Measurements from ENCODE around the gene WFDC5.
A peak's percentile ranks its signal among the peaks of the same experiment; 100 is the strongest.
"Not testable (repeated sequence)": the region's sequence is repeated elsewhere in the genome, so short reads cannot be mapped to it uniquely, and the experiment has no call there.

The WFDC5 gene, protein sequence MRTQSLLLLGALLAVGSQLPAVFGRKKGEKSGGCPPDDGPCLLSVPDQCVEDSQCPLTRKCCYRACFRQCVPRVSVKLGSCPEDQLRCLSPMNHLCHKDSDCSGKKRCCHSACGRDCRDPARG

DNA sequence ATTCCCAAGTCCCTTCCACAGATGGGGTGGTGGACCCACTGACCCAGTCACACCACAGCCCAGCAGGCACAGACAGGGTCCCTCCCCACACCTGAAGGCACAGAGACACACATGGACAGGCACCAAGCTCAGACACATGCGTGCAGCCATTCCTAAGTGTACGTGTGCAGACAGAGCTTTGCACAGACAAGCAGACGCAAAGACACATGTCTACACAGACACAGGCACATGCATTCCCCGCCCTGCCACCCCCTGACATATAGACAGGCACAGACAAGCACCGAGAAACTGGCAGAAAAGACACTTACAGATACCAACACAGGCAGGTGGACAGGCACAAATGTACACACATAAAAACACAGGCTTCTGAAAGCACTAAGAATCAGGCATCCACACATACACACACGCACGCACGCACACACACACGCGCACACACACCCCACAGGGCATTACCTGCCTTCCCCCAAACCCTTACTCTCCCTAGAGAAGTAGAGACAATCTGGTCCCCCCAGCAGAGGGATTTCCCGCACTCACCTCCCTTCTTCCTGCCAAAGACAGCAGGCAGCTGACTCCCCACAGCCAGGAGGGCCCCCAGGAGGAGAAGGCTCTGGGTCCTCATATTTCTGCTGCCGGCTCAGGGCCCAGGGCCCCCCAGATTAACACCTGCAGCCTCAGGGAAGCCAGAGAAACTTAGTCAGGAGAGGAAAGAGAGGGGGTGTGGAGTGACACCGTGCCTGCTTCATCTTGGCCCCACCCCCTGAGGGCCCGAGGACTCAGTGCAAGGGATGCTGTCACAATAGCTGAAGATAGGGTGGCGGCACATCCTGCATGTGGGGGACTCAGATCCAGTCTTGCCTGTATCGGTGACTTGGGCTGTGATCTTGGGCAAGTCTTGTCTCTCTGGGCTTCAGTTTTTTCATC is at the start of gene WFDC5:
WFDC5 (minus strand) TSS at position 710 of the 921 bp plus-strand sequence; CDS start at position 619, 91 bp downstream.
- no peak for DNase-seq

DNA sequence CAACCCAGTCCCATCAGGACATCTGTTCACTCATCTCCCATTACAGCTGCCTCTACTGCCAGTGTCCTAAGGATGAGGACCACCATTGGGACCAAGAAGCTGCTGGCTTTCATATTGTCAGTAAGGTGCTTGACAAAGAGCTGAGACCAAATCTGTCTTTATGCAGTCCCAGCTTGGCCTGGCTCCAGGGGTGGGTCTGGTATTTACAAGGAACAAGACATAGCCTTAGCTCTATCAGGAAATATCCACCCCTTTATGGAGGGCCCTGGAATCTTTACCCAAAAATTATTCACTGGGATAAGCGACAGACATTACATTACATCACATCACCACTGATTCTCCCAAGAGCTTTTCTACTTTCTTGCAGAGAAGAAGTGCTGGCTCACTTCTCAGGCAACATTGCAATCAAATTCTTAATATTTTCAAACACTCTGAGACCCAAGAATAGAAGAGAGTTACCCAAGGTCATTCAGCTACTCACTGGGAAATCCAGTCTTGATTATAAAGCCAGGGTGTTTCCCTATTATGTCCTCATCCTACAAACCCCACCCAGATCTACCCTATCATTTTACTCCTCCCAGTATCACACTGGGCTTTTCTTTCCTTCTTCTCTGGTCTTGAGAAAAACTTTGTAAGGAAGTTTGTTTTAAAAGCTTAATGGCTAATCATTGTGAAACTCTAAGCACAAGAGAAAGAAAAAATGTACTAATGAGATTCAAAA is 48.3 kb upstream of the WFDC5 start:
- no peak for DNase-seq

DNA sequence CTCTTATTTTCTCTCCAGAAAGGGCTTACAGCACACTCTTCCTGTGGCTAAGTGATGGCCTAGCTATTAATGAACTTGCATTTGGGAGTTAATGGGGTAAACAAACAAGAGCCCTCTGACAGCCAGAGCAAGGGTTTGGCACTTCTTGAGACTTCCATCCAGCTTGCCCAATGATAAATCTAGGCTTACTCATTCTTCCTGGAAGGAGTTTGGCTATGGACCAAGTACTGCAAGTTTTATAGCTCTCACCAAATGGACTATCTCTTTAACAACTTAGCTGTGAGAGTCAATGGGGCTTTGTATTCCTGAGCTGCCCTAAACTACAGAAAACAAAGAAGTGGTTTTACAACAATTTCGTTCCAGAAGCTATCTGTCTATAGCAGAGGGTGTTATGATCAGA is 43.0 kb upstream of the WFDC5 start:
- no peak for DNase-seq

DNA sequence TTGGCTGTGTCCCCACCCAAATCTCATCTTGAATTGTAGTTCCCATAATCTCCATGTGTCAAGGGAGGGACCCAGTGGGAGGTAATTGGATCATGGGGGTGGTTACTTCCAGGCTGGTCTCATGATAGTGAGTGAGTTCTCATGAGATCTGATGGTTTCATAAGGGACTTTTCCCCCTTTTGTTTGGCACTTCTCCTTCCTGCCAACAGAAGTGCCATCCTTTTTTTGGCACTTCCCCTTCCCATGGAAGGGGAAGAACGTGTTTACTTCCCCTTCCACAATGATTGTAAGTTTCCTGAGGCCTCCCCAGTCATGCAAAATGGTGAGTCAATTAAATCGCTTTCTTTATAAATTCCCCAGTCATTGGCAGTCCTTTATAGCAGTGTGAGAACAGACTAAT is 41.7 kb upstream of the WFDC5 start:
- DNase-seq: no peak

DNA sequence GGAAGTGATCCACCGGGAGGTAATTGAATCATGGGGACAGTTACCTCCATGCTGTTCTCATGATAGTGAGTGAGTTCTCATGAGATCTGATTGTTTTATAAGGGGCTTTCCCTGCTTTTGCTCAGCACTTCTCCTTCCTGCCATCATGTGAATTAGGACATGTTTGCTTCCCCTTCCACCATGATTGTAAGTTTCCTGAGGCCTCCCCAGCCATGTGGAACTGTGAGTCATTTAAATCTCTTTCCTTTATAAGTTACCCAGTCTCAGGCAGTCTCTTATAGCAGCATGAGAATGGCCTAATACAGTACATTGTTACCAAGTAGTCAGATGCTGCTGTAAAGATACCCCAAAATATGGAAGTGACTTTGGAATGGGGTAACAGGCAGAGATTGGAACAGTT is 39.8 kb upstream of the WFDC5 start:
- not testable (repeated sequence) for DNase-seq

DNA sequence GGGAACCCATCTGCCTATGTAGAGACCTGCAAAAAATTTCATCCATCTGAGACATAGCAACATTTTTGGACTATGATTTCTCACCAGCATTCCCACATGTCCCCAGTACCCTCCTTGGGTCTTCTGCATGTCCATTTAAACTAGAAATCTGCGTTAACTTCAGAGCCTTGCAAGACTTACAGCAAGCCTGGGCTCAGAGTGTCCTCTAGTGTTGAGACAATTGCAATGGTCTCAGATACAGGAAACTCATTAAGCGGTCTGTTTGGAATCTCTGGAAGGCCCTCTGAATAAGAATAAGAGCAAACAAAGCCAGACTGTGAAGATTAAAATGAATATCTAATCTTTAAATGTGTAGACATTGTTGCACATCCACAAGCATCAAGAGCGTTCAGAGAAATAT is 39.2 kb upstream of the WFDC5 start:
- no peak for DNase-seq

DNA sequence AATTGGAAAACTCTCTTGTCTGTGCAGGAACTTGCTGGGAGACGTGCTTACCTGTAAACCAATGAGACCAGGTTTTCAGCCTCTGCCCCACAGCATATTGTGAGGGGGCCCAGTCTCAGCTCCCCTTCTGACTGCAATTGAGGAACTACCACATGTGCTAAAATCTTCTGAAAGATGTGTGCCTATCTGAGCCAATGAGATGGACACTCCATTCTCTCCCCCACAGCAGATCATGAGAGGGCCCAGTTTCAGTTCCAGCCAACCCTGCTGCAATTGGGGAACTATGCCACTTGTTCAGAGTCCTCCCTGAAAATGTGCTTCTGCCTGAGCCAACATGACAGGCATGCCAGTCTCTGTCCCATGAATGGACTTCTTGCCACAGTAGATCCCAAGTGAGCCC is 38.8 kb upstream of the WFDC5 start:
- DNase-seq: no peak

DNA sequence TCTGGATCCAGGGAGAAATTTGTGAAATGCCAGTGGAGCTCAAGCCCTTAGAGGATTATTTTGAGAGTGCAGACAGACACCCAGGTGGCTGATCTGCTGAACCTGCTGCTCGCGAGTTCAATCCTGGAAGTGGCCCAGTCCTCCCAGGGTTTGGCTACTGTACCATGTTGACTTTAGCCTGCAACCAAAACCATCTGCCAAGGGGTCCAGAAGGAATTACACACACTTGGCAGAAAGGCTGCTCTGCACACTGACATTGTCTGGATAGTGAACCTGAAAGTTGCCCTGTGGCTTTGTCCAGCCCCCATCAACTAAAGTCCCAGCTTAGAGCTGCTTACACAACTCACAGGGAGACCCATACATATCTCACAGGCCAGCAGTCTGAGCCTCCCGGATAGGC is 38.2 kb upstream of the WFDC5 start:
- DNase-seq: no peak

DNA sequence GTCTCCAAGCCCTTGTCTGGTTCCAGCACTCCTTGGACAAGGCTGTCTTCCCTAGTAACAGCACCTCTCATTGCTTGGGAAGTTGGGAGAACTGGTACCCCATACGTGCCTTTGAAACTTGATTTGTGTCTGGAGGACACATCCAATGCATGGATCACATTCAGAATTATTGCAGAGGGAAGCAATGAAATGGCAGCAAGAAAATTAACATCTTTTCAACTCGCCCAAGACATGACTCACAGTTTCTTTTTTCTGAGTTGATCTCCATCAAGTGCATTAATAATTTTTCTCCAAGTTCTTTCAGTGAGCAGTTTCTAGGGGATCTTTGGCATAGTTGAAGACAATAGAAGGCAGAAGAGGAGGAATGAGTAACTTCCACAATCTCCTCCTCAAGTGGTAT is 37.4 kb upstream of the WFDC5 start:
- no peak for DNase-seq

DNA sequence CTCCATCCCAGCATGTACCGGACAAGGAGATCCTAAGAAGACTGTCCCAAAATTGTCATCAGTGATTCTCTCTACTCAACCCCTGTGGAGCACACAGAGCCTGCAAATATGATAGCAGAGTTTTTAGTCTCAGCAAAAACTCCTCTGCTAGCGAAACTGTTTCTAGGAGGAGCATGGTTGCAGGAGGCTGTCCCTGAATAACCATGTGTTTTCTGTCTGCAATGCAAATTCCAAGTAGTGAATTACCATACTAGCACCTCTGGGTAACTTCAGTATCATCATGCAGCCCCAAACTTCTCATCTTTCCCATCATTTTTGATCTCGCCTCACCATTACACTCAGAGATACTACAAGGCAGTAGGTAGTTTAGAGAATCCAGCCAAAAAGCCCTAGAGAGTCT is 34.1 kb upstream of the WFDC5 start:
- no peak for DNase-seq

DNA sequence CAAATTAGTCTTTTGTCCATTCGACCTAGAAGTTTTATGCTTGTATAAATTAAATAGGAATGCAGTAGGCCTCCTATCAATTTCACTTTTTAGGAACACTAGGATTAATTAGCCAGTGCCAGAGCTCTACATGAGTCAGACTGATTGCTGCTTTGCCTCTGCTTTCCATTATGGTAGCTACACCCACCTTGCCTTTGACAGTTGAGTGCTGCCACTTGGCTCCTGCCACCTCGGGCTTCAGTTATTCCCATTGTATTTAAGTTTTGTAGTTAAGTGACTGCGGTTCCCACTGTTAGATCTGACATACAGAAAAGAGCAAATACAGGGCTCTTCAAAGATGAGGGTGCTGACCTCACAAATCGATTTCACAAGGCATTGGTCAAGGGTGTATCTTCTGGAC is 25.9 kb upstream of the WFDC5 start:
- no peak for DNase-seq

DNA sequence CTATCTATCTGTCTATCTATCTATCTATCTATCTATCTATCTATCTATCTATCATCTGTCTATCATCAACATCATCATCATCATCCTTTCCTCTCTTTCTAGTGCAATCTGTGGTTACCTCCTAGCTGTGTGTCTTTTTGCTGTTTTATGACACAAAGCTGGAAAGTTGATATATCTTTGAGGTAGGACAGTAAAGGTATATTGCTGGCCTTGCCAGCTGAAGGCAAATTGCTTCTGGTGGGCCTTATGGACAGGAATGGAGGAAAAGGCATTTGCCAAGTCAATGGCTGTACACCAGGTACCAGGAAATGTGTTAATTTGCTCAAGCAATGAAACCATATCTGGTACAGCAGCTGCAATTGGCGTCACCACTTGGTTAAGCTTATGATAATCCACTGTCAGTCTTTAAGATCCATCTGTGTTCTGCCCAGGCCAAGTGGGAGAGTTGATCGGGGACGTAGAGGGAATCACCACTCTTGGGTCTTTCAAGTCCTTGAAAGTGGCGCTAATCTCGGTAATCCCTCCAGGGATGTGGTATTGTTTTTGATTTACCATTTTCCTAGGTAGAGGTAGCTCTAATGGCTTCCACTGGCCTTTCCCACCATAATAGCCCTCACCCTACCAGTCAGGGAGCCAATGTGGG is 24.9 kb upstream of the WFDC5 start:
- DNase-seq: not testable (repeated sequence)

DNA sequence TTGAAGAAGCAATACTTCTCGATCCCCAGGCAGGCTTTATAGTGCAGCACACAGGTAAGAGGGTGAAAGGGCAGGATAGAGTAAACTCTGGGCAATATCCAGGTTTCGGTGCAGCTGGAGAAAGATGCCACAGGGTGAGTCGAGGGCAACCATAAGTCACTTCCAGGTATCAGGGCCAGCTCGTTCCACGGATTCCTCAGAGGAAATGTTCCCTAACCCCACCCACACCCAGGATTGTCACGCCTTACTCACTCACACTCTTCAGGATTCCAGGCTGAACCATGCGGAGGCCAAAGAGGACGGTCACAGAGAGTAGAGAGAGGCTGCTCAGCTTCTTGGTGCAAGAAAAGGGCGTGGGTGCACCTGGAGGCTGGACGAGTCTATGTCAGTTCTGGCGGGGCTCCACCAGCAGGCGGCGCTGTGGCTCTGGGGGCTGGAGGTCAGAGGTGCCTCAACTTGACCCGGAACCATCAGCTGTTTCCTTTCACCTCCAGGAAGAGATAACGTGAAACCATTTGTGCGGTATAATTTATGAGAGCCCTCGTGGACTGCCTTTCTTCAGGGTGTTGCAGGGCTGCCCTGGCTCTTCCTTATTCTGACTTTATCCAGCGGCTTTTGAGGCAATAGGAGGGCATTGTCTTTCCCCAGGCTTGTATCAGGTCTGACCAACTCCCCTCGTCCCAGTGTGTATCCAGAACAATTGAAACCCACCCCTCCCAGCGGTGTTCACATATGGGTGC is 23.8 kb upstream of the WFDC5 start:
- DNase-seq: peak in 1 of 2 experiments; percentile 18

DNA sequence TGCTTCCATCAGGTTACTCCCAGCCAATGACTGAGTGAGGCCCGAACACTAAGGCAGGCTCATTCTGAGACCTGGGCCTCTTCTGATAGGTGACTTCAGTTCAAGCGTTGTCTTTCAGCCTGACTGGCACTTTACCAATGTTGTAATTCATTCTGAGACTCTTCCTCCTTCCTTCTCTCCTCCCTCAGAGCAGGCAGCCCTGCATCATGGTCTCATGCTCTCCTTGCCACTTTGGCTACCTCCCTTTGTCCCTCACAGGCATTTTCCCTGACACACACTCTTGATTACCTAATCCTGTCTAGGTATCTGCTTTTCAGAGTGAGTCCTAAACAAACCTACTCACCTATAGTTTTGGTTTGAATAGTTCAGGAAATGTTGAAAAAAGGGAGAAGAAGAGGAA is 21.9 kb upstream of the WFDC5 start:
- DNase-seq: no peak

DNA sequence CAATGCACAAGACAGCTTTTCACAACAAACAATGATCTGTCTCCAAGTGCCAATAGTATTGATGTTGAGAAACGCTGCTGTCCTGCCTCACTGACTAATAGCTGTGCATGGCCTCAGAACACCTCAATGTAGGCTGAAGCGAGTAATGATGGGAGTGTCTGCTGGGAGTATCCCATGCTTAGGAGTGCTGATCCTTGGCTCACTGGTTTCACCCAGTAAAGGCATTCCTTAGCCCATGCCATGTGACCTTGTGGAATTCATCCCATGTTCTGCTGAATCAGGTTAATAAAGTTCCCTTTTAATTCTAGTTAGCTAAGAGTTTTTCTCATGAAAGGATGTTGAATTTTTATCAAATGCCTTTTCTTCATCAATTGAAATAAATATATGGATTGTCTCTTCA is 13.1 kb upstream of the WFDC5 start:
- DNase-seq: no peak

DNA sequence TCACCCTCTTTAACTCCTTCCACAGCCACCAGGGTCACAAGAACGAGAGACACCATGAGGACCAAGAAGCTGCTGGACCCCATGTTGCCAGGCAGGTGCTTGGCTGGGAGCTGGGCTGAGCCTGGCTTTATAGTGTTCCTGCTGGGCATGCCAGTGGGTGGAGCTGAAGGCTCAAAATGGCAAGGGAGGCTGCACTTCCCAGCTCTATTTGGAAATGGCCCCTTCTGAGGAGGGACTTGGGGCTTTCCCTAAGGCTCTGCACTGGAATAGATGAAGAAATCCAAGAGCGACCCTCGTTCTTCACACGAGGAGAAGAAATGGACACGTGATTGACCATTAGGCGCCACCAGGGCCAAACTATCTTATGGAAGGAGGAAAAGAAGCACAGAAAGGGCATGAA is 9.4 kb upstream of the WFDC5 start, which contains the start of gene WFDC12:
WFDC12 (minus strand) TSS at position 101 of the 400 bp plus-strand sequence; CDS start at position 83, 18 bp downstream.
- DNase-seq: no peak

DNA sequence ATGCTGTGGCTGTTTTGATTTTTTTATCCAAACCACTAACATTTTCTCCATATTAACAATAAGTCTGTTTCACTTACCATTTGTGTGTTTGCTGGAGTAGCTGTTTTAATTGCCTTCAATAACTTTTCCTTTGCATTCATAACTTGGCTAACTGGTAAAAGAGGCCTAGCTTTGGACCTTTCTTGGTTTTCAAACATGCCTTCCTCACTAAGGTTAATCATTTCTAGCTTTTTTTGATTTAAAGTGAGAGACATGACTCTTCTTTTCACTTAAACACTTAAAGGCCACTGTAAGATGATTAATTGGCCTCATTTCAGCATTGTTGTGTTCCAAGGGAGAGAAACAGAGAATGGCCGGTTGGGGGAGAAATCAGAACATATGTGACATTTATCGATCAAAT is 6.4 kb upstream of the WFDC5 start:
- no peak for DNase-seq

DNA sequence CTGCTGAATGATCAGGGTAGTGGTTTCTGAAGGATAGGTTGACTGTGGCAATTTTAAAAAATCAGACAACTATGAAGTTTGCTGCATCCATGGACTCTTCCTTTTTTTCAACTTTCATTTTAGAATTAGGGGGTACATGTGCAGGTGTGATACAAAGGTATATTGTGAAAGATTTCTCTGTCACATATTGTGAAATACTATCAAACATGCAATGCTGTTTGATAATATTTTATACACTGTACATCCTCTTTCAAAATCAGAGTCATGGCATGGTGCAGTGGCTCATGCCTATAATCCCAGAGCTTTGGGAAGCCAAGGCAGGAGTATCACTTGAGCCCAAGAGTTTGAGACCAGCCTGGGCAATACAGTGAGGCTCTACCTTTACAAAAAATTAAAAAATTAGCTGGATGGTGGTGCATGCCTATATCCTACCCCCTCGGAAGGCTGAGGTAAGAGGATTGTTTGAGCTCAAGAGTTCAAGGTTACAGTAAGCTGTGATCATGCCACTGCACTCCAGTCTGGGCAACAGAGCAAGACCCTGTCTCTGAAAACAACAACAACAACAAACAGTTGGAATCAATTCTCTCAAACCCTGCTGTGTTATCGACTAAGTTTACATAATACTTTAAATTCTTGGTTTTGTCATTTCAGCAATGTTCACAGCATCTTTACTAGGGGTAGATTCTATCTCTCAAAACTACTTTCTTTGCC is 4.7 kb upstream of the WFDC5 start:
- no peak for DNase-seq

DNA sequence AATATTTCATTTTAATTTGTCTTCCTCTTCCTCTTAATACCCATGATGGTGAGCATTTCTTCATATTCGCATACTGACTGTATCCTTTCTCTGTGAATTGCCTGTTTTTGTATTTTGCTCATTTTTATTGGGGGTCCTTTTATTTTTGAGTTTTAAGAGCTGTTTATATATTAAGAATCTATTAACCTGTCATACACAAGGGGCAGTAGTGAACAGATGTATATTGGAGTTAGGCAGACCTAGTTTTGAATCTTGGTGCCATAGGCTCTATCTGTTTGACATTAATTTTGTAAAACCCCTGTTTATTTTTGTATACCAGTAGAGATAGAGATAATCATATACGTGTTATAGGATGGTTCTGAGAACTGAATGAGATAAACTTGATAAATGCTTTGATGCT is 3.1 kb upstream of the WFDC5 start:
- no peak for DNase-seq

DNA sequence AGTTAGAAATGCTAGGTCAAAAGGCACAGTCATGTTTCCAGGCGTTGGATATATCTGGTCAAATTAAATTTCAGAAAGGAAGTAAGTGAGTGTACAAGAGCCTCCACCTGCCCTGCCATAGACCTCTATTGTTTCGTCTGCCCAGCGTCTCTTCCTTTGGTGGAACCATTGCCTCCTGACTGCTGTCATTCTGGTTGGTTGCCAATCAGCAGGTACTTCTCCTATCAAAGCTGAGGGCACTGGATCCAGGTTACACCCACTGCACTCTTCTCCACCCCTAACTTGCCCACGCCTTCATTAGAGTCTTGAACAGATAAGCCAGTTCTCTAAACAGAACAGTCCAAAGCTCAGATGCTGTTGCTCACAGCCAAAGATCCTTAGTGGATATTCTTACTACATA is 2.6 kb upstream of the WFDC5 start:
- no peak for DNase-seq

DNA sequence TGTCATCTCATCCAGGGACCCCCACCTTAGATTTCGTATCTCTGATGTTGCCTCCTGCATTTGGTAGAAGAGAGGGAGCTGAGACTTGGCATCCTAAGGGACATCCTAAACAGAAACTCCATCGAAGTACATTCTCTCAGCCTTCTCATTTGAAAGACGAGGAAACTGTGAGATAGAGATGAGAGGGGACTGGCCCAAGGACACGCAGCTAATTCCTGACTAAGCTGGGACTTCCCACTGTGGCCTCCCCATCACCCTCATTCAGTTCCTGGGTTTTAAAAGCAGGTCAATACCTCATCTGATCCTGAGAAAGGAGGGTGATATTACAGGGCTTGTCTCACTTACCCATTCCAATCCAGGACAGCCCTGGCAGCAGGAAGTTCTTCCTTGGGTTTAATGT is 855 bp upstream of the WFDC5 start:
- DNase-seq: no peak

DNA sequence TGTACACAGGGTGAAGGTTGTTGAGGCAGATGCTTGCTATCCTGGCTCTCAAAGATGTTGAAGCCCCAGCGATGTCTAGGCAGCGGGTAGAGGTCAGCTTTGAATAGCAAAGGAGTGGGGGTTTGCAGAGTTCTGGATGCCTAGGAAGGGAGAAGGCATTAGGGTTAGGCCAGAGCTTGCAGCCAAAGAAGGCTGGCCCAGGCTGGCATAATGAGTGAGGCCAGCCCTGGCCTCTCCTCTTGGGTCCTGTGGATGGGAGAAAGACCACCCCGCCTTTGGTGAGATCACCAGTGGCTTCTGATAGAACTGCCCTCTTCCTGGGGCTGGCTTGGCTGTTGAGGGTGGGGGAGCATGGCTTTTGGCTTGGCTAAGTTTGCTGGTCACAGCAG is 406 bp upstream of the WFDC5 start:
- no peak for DNase-seq
